NCI-H526 (cell line): ENCODE data around the gene MBP.
A peak's percentile ranks its signal among the peaks of the same experiment; 100 is the strongest.

Experiments
- DNase-seq, 2 experiments: peaks; one replicate each; lab custom pipeline; 2025; lab: John Stamatoyannopoulos, UW

The MBP gene

DNA sequence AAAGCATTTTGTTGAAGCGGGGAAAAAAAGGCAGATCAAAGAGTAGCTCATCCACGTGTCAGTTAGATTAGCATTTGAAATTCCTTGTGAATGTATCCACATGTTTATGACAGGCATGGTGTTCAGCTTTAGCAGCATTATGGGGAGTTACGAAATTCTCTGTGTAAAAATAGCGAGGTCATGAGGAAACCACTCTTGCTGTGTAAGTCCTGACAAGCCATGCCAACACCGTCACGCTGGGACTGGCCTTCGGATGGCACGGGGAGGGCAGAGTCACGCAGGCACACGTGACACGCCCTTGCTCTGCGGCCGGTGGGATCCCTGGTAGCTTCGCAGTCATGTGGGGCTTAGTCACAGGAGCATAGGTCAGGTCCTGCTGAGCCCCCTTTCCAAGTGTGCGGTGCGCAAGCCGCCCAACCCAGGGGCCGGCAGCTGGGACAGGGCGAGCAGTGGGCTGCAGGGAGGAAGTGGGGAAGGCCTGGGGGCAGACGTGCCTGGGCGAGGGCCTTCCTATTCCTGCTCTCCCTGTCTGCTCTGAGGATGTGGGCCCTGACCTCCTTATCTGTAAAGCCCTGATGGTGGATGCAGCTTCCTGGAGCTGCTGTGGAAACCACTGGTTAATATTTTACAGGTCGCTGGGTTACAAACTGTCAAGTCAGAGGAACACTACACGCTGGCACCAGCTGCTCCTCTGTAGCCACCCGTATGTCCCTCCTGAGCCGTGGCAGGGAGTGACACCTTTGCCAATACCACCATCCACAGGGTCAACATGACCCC lies 18.0 kb downstream of the MBP start:
- DNase-seq: peak; percentile 60 to 67

DNA sequence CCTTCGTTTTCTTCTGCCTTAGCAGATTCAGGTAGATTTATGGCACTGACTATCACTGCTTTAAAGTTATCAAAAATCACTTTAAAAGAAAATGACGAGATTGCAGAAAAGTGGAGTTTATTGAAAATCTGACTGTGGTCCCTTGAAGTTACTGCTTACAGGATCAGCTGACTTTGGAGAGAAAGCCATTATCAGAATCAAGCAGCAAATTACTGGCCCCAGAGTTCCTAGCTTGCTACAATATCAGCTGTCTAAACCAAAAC lies 18.5 kb downstream of the MBP start:
- no peak for DNase-seq

DNA sequence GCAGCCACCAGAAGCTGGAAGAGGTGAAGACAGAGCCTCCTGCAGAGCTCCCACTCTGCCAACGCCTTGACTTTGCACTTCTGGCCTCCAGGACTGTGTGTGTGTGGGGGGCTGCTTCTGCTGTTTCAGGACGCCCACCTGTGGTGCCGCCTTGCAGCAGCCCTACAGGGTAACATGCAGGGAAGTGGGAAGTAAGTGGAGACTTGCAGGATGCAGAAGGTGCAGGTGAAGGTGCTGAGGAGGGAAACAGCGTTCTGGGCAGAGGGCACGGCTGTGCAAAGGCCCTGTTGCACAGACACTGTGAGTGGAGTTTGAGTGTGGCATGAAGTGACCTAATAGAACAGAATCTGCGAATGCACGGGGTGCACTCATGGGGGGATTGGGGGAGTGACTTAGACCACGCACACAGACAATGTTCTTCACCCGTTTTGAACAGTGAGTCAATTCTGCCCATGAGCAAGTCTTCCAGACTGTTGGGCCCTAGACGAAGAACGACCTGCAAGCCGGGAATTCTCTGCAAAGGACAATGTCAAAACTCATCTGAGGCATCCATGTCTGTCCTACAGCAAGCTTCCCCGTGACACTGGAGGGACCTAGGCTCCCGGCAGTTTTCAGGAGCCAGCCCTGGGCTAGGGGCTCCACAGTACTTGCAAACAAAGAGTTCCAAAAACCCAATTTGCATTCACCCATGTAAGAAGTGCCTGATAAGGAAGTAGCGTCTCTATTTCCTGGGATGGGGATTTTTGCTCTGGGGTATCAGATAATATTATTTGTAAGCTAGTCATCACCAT lies 19.0 kb downstream of the MBP start:
- no peak for DNase-seq

DNA sequence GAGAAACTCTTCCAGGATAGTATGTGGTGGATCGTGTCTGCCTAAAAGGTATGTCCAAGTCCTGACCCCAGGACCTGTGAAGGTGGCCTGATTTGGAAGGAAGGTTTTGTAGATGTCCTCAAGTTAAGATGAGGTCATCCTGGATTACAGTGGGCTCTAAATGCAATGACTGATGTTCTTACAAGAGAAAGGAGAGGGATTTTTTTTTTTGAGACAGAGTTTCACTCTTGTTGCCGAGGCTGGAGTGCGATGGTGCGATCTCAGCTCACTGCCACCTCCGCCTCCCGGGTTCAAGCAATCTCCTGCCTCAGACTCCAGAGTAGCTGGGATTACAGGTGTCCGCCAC lies 19.9 kb downstream of the MBP start:
- no peak for DNase-seq

DNA sequence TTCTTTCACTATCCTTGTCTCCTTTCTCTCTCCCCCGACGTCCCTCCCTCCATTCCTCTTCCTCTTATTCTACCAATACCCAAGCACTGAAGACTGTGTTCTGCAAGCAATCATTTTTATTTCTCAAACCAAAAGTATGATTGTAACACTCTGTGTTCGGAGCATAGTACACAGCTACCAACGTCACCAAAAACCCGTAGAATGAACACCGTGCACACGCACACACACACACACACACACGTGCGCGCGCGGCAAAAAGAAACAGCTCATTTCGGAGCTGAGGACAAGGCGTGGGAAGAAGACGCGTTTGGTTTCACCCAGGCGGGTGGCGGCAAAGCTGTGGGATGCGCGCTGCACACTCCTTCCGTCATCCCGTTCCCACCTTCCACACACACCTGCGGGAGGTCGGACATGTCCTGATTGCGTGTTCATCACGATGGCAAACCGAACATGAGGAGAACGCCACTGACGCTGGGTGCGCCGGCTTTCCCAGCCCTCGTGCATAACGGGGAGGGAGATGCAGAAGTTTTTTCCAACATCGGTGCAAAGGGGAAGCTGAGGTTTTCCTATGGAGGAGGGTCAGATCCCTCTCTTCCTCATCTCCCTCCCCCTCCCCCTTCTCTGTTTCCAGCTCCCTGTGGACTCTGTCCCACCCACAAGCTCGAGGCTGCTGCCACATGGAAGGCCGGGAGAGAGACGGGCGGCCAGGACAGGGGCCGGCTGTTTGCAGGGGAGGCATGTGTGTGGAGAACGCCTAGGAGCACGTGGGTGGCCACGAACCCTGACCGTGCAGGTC lies 20.4 kb downstream of the MBP start:
- DNase-seq: no peak

DNA sequence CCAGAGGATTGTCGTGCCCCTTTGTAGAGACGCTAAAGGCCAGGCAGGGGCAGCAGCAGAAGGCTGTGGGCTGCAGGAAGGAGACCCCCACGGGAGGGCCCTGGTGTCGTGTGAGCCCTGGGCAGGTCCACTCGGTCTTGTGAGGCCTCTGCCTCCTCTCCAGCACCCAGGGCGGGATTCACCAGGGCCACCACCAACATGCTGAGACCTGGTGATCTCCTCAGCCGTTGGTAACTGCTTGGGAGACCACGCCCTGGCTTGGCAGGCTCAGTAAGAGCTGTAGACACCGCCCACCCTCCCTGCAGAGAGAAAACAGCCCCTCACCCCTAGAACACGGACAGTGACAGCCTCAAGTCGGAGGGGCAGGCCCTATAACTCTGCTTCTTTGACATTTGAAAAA lies 21.1 kb downstream of the MBP start:
- peak in 1 of 2 experiments; percentile 48 for DNase-seq

DNA sequence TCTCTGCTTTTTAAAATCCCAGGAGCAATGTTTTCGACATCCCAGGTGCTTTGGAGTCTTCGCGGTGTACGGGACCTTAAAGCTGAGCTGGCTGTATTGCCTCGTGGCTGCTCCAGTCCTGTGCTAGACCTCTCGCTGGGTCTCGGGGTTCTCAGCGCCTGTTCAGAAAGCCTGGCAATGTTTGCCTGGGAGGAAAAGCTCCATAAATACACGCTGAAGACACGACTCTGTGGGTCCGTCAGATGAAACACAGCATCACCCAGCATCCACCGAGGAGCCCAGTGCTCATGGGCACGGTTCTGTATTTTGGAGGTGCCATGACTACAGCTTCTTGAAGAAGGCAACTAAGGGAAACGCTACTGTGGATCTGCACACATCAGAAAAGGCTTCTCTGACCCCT lies 21.6 kb downstream of the MBP start:
- no peak for DNase-seq

DNA sequence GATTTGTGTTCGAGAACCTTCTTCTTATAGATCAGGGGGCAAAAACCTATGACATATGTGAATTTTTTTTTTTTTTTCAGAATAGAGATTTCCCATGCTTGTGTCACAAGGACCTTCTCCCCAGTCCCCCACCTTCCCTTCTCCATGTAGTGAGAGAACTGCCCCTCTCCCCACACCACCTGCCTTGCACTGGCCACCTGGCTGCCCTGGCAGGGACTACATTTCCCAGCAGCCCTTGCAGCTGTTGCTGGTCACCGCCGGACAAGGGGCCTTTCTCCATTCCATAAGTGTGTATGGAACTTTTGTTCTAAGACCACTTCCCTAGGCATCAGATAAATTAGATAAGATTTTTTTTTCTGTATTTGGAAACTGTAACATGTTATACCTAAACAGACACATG lies 22.2 kb downstream of the MBP start:
- no peak for DNase-seq

DNA sequence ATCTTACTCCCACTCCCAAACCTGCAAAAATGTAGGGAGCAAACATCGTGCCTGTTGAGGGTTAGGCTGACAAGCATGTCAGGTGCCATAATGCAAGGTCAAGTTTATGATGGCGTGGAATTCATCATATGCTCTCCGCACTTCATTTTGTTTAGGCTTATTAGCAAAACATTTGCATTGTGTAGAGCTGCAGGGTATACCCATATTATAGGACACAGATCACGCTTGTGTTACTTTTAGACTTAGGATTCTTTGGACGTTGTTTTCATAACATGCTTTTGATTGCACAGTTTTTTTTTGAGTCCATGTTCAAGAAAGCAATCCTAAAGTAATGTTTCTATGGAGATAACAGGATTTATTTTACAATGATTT lies 22.9 kb downstream of the MBP start:
- DNase-seq: peak in 1 of 2 experiments; percentile 12

DNA sequence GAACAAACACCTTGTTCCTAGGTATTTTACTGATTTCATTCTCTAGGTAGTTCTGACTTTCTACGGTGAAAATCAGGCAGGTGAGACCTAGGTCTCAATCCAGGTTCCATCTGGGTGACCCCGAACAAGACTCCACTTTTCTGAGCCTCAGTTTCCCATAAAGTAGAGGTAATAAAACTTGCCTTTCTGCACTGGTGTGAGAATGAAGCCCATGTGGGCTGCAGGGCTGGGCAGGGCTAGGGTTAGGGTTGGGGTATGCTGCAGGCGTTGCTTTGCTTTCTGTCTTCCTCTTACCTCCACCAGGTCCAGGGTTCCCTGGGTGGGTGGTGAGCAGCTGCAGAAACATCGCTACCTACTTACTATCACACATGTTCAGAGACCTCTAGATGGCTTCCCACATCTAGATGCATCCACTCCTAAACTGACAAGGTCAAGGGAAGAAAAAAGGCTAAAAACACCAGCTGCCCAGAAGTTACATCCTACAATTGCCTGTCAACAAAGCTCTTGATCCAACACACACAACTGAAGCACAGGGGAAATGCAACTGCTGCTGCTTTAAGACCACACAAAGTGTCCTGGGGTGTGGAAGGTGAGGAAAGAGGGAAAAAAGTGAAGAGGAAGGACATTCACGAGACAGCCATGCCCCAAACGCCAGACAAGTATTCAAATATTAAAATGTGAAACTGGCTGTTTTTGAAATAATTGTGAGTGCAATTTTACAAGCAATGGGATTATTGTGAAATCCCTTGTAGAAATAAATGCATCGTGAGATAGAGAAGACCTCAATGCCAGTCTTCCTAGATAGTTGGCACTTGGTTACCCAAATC lies 23.5 kb downstream of the MBP start:
- no peak for DNase-seq

DNA sequence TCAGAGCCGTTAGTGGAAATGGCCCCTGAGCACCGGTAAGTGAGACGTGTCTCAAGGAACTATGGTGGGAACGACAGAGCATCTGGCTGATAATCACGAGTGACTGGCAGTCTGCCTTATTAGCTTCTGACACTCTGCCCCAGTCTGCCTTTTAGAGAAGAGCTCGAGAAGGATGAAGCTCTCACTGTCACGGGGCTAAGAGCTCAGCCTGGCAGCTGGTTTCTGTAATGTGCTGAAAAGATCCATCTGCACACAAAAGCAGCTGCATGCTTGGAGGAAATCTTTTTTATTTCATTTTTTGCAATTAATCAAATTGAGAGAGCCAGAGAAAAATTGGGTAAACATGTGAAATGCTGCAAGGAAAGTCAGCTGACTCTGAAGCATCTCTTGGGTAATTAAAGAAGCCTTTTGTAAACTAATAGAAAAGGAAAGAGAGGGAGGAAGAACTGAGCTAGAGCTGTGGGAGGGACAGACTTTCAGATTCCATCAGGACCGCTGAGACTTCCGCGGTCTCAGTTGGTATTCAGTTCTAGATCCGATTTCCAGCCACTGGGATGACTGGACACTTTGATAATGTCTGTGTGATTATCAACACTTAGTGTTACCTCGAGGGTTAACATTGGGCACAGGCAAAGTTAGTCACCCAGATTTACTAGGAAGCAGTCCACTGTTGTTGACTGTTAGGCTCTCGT lies 24.4 kb downstream of the MBP start:
- no peak for DNase-seq

DNA sequence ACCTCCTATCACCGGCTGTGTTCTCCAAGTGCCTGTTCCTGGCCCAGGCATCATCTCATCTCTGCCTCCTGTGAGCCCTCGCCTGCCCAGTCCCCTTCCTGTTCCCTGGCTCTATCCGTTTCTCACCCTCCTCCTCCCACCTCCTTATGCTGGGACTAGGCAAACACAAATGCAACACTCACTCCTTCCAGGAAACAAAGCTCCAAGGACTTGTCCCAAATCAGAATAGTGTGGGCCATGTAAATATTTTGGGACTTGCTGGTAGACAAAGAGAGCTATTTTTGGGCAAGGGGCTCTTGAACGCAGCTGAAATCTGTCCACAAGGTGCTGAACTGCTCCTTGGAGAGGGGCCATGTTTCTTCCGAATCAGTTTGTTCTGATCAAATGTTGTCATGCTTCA lies 25.3 kb downstream of the MBP start:
- DNase-seq: no peak

DNA sequence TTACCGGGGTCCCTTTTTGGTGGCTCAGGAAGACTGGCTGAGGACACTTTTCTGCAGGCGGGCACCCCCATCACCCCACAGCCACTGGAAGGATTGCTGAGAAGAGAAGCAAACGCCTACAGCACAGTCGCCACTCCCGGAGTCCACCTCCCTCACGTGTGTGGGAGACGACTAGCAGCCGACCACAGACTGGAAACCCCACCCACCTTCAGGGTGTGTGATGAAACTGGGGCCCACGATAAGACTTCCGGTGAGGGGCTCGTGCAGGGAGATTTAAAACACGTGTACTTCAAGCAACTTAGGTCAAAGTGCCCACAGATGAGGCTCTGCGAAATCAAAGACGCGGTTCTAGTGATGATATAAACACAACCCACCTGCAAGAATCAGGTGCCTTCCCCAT lies 26.3 kb downstream of the MBP start:
- DNase-seq: no peak

DNA sequence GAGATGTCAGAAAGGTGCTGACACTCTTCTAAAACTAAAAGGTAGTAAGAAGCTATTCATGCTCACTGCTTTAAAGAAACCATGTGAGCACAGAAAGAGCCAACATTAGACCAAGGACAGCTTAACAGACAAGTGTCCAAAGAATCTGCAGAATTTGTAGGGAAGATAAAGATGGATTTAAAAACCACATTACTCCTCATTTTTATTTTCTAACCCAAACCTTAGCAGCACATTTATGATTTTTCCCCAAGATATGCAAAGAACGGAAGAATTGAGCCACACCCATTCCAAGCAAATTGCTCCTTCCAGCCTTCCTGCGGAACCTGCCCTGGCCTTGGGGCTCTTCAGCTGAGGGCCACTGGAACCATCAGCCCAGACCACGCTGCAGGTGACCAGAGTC lies 26.9 kb downstream of the MBP start:
- DNase-seq: no peak

DNA sequence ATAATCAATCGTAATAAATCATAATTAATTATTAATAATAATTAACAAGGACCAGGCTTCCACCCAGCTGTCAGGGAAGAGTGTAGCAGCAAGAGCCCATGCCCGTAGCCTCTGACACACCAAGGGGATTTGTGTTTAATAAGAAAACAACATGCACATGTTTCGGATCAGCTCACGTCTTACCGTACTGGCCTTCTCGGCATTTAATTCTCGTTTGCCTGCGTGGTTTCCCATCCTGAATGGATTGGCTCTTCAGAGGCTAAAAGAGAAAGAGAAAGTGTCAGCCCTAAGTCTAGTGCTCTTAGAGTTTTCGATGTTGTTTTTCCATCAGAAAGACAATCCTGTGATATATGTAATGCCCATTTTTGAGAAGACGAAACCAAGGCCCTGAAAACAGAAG lies 27.6 kb downstream of the MBP start:
- no peak for DNase-seq

DNA sequence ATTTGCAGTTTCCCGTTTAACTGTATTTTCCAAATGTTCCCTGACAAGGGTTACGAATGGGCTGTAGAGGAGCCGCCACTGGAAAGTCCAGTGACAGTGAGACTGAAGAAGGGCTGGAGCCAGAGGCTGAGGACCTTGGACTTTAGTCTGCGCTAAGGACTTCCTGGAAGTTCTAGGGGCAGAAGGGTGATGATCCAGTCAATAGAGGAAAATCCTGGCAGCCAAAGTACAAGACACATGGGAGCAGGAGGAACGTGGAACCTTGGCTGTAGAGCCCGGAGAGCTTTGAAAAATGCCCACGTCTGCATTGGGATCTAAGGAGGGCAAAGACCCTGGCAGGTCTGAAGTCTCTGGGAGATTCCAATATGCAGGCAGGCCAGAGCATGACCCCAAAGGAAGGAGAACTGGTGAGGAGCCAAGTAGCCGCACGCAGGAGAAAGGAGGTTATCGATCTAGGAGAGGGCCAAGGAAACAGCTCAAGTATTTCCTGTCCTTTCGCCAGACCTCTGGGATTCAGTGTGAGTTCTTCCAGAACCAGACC lies 28.5 kb downstream of the MBP start:
- no peak for DNase-seq

DNA sequence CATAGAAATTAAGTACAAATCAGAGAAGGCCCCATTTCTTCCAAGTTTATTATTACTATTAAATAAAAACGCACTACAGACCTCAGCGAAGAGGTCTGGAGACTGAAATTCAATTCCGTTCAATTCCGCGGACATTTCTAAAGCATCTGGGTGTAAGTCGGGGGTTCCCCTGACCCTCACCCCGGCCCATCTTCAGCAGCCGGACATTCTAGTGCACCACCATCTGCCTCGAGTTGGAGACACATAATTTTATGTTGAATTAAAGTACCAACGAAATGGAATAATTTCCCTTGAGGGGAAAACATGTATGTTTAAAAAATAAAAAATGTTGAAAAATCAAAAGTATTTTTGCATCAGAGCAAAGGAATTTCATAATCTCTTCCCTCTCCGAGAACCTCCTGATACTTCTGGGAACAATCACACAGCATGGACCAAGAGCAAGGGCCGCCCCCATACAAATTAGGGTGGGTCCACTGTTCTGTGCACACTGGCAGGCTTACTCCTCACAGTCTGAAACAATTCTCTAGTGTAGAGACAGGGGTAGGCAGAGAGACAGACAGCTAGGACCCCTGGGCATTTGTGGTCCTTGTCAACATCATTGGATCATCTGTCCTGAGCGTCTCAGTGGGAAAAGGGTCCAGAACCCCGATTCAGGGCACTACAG lies 29.3 kb downstream of the MBP start:
- DNase-seq: no peak

DNA sequence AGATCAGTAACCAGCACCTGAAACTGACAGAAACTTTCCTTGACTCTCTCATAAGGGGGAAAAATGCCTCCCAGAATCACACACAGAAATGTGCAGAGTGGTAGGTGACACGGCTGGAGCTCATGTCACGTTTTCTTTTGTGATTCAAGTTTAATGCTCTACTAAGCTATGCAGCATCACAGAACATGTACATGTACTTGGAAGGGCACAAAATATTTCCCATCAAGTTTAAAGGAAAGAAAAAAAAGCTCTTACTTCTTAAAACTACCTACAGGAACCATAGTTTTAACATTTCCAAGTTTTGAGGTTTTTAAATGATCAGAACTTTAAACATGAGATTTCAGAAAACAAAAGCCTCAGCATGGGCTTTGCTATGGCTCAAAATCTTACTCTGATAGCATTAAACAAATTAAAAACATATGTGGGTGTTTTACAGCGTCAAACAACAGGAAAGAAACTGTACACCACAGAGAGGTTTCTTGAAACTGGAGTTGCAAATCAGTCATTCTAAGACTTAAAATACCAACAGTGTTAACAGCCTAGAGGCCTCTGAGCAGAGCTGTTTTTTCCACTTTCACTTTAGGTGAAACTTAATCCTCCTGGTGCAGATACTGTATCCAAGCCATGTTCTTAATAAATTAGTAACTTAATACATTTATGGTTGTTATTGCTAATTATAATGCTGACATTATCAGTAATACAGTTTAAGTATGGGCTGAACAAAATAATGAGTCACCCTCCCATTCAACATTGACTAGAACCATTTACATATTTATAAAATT lies 30.1 kb downstream of the MBP start:
- no peak for DNase-seq

DNA sequence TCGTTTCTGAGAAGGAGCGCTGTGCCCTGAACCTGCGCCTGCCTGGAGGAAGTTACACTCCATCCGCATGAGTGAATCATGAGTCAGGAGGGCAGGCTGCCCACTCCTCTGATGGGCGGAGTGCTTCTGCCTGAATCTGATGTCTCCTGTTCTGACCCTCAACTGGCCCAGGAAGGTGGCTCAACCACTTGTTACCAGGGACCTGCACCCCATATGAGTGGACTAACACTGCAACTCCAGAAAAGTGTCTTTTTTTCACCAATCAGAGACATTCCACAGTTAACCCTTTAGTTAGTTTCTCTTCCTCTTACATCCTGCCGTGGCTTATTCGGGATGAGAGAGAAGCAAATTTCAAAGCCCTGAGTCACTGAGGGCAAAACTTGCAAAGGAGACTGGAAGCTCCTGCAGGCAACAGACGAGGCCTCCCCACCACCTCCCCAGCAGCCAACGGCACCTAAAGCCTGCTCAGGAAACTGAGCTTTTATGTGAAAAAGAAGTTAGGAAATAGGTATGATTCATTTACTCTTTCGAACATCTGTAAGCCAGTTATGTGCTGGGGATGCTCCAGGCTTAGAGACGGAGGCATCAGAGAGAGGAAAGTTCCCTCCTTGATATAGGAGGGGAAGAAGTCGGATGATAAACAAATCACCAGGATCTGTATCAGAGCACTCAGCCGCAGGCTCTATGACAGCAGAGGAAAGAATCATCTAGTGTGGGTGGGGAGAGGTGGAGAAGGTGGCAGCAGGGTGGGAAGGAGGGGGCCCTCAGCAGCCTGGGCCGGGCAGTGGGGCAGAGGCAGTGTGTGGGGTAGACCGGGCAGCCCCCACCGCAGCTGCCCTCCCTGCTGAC lies 30.9 kb downstream of the MBP start:
- no peak for DNase-seq
